CD4-positive, alpha-beta T cell treated with Interleukin-17A for 4 hours (primary cell): ENCODE results near the gene MEN1.
A peak's percentile ranks its signal among the peaks of the same experiment; 100 is the strongest.
"Not testable (repeated sequence)": the region's sequence is repeated elsewhere in the genome, so short reads cannot be mapped to it uniquely, and the experiment has no call there.

Experiments used
- DNase-seq: peaks from one replicate; pipeline ENCODE4 v3.0.0-alpha.2; 2020; ENCODE audit warnings: mixed read lengths

The MEN1 gene

GRCh38 chr11:64810271-64810890, at the start of gene MEN1:
Gene MEN1 (minus strand): TSS chr11:64810551. CDS start chr11:64810109, 442 bp downstream.
- peak; percentile 78 for DNase-seq

GRCh38 chr11:64859542-64860414, 49.4 kb upstream of the MEN1 start:
- DNase-seq = peak; percentile 66

- DNase-seq = peak; percentile 82
Measured at GRCh38 chr11:64858467-64859263, 48.3 kb upstream of the MEN1 start.

GRCh38 chr11:64857485-64857884, 47.1 kb upstream of the MEN1 start:
- no peak for DNase-seq

- DNase-seq = peak; percentile 61
Measured at GRCh38 chr11:64856382-64857227, 46.3 kb upstream of the MEN1 start.

- no peak for DNase-seq
Measured at GRCh38 chr11:64855596-64856304, 45.4 kb upstream of the MEN1 start.

- peak; percentile 70 for DNase-seq
Measured at GRCh38 chr11:64854534-64855502, 44.5 kb upstream of the MEN1 start.

- no peak for DNase-seq
Measured at GRCh38 chr11:64854157-64854533, 43.8 kb upstream of the MEN1 start.

- DNase-seq = peak; percentile 77
Measured at GRCh38 chr11:64853709-64854108, 43.4 kb upstream of the MEN1 start.

GRCh38 chr11:64852804-64853509, 42.6 kb upstream of the MEN1 start:
- no peak for DNase-seq

- DNase-seq = peak; percentile 48
Measured at GRCh38 chr11:64851831-64852351, 41.5 kb upstream of the MEN1 start.

GRCh38 chr11:64850979-64851567, 40.7 kb upstream of the MEN1 start:
- DNase-seq = peak; percentile 58

GRCh38 chr11:64849598-64850356, 39.4 kb upstream of the MEN1 start:
- no peak for DNase-seq

GRCh38 chr11:64848826-64849597, 38.7 kb upstream of the MEN1 start:
- peak; percentile 74 for DNase-seq

GRCh38 chr11:64848214-64848825, 38.0 kb upstream of the MEN1 start:
- DNase-seq = no peak

GRCh38 chr11:64846998-64847666, 36.8 kb upstream of the MEN1 start:
- peak; percentile 99 for DNase-seq

GRCh38 chr11:64845776-64846129, 35.4 kb upstream of the MEN1 start:
- not testable (repeated sequence) for DNase-seq
